KOPT-K1 (cell line): ENCODE results near the gene SARDH.

Experiments used
- H3K27ac ChIP-seq: fragments of 200-600 bp; sonication (generic); 2 replicates; pipeline ENCODE4 v1.5.1; 2016; ENCODE audit warnings: antibody characterized with exemption, mild to moderate bottlenecking, low read depth, low read length; ENCODE audit not compliant: poor library complexity, severe bottlenecking
- H3K36me3 ChIP-seq: fragments of 200-600 bp; sonication (generic); 2 replicates; pipeline ENCODE4 v1.5.1; 2017; ENCODE audit warnings: antibody characterized with exemption, mild to moderate bottlenecking, low read length, moderate library complexity; ENCODE audit not compliant: insufficient read depth
- H3K9me3 ChIP-seq: fragments of 200-600 bp; sonication (generic); 2 replicates; pipeline ENCODE4 v1.5.1; 2017; ENCODE audit warnings: antibody characterized with exemption, low read length, mild to moderate bottlenecking; ENCODE audit not compliant: insufficient read depth, poor library complexity, severe bottlenecking

The SARDH gene

DNA sequence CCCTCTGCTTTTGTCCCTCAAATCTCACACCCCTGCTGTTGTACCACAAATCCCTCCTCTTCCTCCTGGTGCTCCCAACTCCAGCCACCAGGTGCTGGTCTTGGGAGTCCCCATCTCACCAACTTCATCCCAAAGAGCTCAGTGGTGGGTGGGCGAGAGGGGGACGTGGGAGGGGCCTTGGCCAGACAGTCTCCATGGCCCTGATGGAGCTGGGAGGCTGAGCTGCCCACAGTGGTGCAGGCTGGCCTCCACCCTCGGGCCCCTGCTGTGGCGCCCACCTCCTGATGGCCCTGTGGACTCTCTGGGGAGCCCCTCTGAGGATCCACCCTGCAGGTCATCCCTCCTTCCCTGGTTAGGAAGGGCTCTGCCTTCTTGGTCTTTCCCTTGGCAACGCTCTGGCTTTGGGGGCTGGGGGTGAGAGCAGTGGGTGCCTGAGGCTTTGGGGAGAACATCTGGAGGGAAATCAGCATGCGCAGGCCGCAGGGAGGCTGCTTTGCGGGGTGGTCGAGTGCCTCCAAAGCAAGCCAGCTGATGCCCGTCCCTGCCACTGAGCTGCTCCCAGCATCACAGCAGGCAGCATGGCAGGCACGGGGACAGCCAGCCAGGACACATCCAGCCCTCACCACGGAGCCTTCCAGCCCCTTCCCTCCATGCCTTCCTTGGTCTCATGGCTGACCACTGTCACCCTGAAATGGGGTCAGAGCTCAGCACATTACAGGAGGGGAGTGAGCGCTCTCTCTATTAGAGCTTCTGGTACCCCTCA lies 121.3 kb downstream of the SARDH start:
- Histone ChIP-seq H3K27ac (no peak overlapping the region), H3K9me3 (no peaks in the 10 kb centered on the region), H3K36me3 (no peaks in the 10 kb centered on the region)

DNA sequence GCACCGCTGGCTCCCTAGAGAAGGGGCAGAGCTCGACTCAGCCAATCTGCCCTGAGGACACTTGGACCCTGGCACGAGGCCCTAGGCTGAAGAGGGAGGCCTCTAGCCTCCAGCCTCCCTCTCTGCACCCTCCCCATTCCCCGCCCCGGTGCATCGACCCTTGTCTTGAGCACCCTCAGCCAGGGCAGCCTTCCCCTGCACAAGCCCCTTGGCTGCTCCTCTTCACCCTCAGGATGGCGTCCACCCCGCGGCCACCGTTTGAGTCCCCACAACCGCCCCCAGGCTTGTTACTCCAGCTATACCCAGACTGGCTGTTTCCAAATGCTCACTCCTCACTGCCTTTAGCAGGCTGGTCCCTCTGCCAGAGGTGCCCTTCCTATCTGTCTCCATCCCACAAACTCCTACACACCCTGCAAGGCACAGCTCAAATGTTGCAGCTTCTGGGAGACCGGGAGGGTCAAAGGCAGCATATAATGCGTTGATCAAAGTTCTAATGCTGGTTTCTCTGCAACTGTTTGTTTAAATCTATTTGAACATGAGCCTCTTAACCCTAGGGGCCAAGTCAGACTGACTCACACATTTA lies 122.5 kb downstream of the SARDH start:
- Histone ChIP-seq H3K9me3 (no peaks in the 10 kb centered on the region), H3K27ac (no peak overlapping the region), H3K36me3 (no peaks in the 10 kb centered on the region)

DNA sequence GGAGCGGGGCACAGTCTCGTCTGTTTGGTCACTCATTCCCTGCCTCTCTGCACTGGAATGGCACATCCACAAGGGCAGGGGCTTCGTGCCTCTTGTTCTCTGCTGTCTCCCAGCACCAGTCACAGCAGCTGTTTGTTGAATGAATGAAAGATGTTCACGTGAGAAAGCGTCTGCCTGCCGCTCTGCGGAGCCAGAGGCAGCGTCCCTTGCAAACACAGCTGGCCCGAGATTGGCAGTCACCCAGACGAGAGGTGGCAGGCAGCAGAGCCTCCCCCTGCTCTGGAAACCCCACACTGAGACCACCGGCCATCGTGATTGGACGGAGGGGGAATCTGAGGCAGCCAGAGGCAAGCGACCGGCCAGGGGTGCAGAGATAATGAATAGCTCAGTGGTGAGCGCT lies 123.0 kb downstream of the SARDH start:
- no peaks in the 10 kb centered on the region for H3K36me3 ChIP-seq
- no peaks in the 10 kb centered on the region for H3K9me3 ChIP-seq
- no peak overlapping the region for H3K27ac ChIP-seq

DNA sequence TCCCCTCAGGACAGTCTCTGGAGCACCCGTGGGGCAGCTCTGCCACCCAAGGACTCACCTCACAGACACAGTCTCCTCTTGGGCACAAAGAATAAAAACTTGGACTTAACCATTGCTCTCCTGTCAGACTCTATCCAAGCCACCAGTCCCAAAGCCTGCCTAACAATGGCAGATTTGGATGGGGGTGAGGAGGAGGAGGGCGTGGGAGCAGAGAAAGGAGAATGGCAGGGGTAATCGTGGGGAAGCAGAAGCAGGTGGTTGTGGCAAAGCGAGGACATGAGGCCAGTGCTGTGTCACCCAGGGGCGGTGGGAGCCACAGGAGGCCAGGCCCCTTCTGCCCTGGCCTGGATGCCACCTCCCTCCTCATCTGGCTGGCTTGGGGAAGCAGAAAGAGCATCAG lies 123.5 kb downstream of the SARDH start:
- Histone ChIP-seq H3K9me3 (no peaks in the 10 kb centered on the region), H3K36me3 (no peaks in the 10 kb centered on the region), H3K27ac (no peak overlapping the region)

DNA sequence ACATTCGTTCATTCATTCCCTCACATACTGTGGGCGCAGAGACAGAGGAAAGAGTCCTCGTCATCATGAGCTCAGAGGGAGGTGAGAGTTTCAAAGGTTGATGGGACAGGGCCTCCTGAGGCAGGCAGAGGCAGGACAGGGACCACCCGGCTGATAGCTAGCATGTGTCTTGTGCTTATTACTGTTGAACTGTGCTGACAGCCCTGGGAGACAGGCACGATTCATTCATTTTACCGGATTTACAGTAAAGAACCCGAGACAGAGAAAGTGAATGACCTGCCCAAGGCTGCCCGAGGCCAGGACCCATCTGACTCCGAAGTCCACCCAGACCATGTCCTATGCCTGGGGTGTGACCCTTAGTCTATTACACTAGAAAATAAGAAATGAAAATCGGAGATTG lies 124.1 kb downstream of the SARDH start:
- Histone ChIP-seq H3K27ac (no peak overlapping the region), H3K9me3 (no peaks in the 10 kb centered on the region), H3K36me3 (no peaks in the 10 kb centered on the region)
